GM12878 (cell line): ENCODE results near the gene NPBWR2. TPM values are rescaled to one million over a fixed set of nuclear protein-coding genes. Genes with fewer than 3 reads are reported as not detected.

ENCODE experiments used
- ATAC-seq: fragments of 200-7000 bp; cut with Tn5 transposase; 3 replicates; pipeline ENCODE4 v1.9.1; 2020; ENCODE audit warnings: mild to moderate bottlenecking, moderate library complexity
- BruUV-seq: library from RNA; stranded (reverse); fragments of 400-500 nt; replicated peaks from 2 replicates; lab custom pipeline; 2021; lab: Mats Ljungman, UMichigan
- CTCF ChIA-PET: fragments of 300-600 bp; sonication (Branson Sonifier 250); formaldehyde crosslinking; extraction: SDS; loops from one replicate; lab custom pipeline; 2021; ENCODE audit warnings: inconsistent platforms; lab: Yijun Ruan, JAX
- POLR2A ChIA-PET: fragments of 350-600 bp; formaldehyde crosslinking; extraction: SDS; loops from one replicate; lab custom pipeline; 2021; ENCODE audit warnings: inconsistent platforms; lab: Charles Lee
- RAD21 ChIA-PET: fragments of 300-600 bp; sonication (Branson Sonifier 250); formaldehyde crosslinking; loops from one replicate; lab custom pipeline; 2023; ENCODE audit warnings: antibody characterized with exemption; ENCODE audit not compliant: unreplicated experiment; lab: Charles Lee
- SMC1A ChIA-PET: fragments of 300-600 bp; sonication (Branson Sonifier 250); formaldehyde crosslinking; loops from one replicate; lab custom pipeline; 2023; ENCODE audit not compliant: unreplicated experiment, uncharacterized antibody; lab: Charles Lee
- DNase-seq: peaks from one replicate; pipeline ENCODE4 v3.0.0-alpha.2; 2011; ENCODE audit warnings: low read depth, low spot score
- FAIRE-seq: peaks from 3 replicates; lab custom pipeline; 2011; peaks lifted over from hg19 to GRCh38; lab: Jason Lieb, UNC
- H2AFZ ChIP-seq: 2 replicates; pipeline ENCODE4 v1.6.0; 2011; ENCODE audit warnings: low read depth, low read length, control low read depth; ENCODE audit not compliant: control insufficient read depth
- H3K27ac ChIP-seq: 2 replicates; pipeline ENCODE4 v1.5.1; 2011; ENCODE audit warnings: control low read depth; ENCODE audit not compliant: control insufficient read depth, insufficient read depth
- H3K27me3 ChIP-seq, 2 experiments: replicated peaks in 1 of 2; 2 replicates each; pipeline versions ENCODE4 v1.6.0 to v1.6.1; 2011; ENCODE audit warnings: low read length in 1 of 2; ENCODE audit not compliant: control insufficient read depth in 2 of 2, insufficient read depth in 2 of 2
- H3K36me3 ChIP-seq, 2 experiments: 2 replicates each; pipeline ENCODE4 v1.5.1; 2011; ENCODE audit warnings: low read length in 1 of 2; ENCODE audit not compliant: control insufficient read depth in 2 of 2, insufficient read depth in 2 of 2
- H3K4me1 ChIP-seq: 2 replicates; pipeline ENCODE4 v1.6.1; 2011; ENCODE audit warnings: mild to moderate bottlenecking, low read length, moderate library complexity, mixed read lengths; ENCODE audit not compliant: control insufficient read depth, insufficient read depth
- H3K4me2 ChIP-seq: 2 replicates; pipeline ENCODE4 v1.6.0; 2011; ENCODE audit warnings: control low read depth; ENCODE audit not compliant: control insufficient read depth, insufficient read depth
- H3K4me3 ChIP-seq: fragments of 200-600 bp; sonication (generic); 2 replicates; pipeline ENCODE4 v1.5.1; 2016
- H3K79me2 ChIP-seq: 2 replicates; pipeline ENCODE4 v1.6.0; 2011; ENCODE audit warnings: low read length; ENCODE audit not compliant: control insufficient read depth, insufficient read depth
- H3K9ac ChIP-seq: 2 replicates; pipeline ENCODE4 v1.8.0; 2011; ENCODE audit warnings: low read length, control low read depth, mixed read lengths; ENCODE audit not compliant: control insufficient read depth, insufficient read depth
- H3K9me3 ChIP-seq: replicated peaks from 3 replicates; pipeline ENCODE4 v1.5.1; 2011; ENCODE audit warnings: mild to moderate bottlenecking, low read length; ENCODE audit not compliant: control insufficient read depth, insufficient read depth
- H4K20me1 ChIP-seq: 2 replicates; pipeline ENCODE4 v1.6.0; 2011; ENCODE audit not compliant: control insufficient read depth, insufficient read depth
- CBX5 ChIP-seq: sonication (generic); IDR thresholded peaks from 2 replicates; pipeline ENCODE4 v1.6.1; 2016; ENCODE audit warnings: low read depth, moderate library complexity, mild to moderate bottlenecking, inconsistent platforms
- GABPA ChIP-seq: IDR thresholded peaks from 2 replicates; pipeline ENCODE4 v1.6.1; 2014; ENCODE audit warnings: antibody characterized with exemption, low read depth, mild to moderate bottlenecking, inconsistent platforms
- MEF2B ChIP-seq: fragments of 450-650 bp; IDR thresholded peaks from 2 replicates; pipeline ENCODE4 v1.6.1; 2018; ENCODE audit warnings: mild to moderate bottlenecking, moderate library complexity; ENCODE audit not compliant: partially characterized antibody, poor library complexity, severe bottlenecking
- NR2F1 ChIP-seq: fragments of 450-650 bp; conservative IDR thresholded peaks from 2 replicates; pipeline ENCODE4 v1.6.1; 2017; ENCODE audit warnings: mild to moderate bottlenecking
- POLR2AphosphoS5 ChIP-seq: IDR thresholded peaks from 2 replicates; pipeline ENCODE4 v1.6.1; 2011; ENCODE audit warnings: mild to moderate bottlenecking, low read length, inconsistent platforms
- SMAD1 ChIP-seq: fragments of 450-650 bp; IDR thresholded peaks from 2 replicates; pipeline ENCODE4 v1.6.1; 2018; ENCODE audit warnings: mild to moderate bottlenecking, low read depth; ENCODE audit not compliant: partially characterized antibody
- SPI1 ChIP-seq: IDR thresholded peaks from 2 replicates; pipeline ENCODE4 v1.6.1; 2011; ENCODE audit warnings: low read depth, mild to moderate bottlenecking, low read length, moderate library complexity, borderline replicate concordance; ENCODE audit not compliant: insufficient read depth
- ZNF274 ChIP-seq: IDR thresholded peaks from one replicate; pipeline ENCODE4 v1.8.0; 2011; ENCODE audit not compliant: insufficient read length, insufficient read depth
- WGBS: methylation state at CpG from one replicate; pipeline ENCODE4 v1.1.6; 2016; ENCODE audit warnings: low lambda C conversion rate; ENCODE audit not compliant: insufficient replicate concordance, insufficient coverage; ENCODE audit errors: missing lambda C conversion rate; 5-methylcytosine and 5-hydroxymethylcytosine counted together
- in situ Hi-C: fragments of 300-500 bp; cut with MboI; formaldehyde crosslinking; loops from 9 replicates; pipeline ENCODE4 v1.14.3; 2018; ENCODE audit warnings: mixed read lengths
- intact Hi-C: fragments of 100-400 bp; cut with micrococcal nuclease; formaldehyde crosslinking; loops from one replicate; pipeline ENCODE4 v1.14.2; 2022; ENCODE audit not compliant: unreplicated experiment
- polyA plus RNA-seq, 11 experiments: library from polyadenylated mRNA; depleted of rRNA in 4 of 11; unstranded in 6 of 11; stranded (reverse) in 5 of 11; fragments of >200 nt; fragmentation: Nextera tagmentation in 4 of 11; fragmentation: Illumina TruSeq in 1 of 11; extraction: Ambion mirVana in 4 of 11; extraction: Trizol in 1 of 11; gene quantifications; 1 replicate in 1 of 11; 2 replicates in 10 of 11; pipeline versions ENCODE4 v1.2.1 to v1.2.3, GENCODE V29; 2011 to 2016; ENCODE audit warnings: inconsistent platforms in 2 of 11, missing spikeins in 2 of 11, low read depth in 1 of 11
- total RNA-seq, 4 experiments: library from RNA; depleted of rRNA in 3 of 4; stranded (reverse); fragments of >200 nt in 3 of 4; fragmentation: Illumina TruSeq in 1 of 4; extraction: Trizol in 1 of 4; gene quantifications; 2 replicates each; pipeline versions ENCODE4 v1.2.1 to v1.2.3, GENCODE V29; 2013 to 2021
- TF ChIP-seq, protein P1 (sequence below): fragments of 450-650 bp; formaldehyde crosslinking; IDR thresholded peaks from 2 replicates; pipeline ENCODE4 v1.4.0; 2022; ENCODE audit warnings: mild to moderate bottlenecking, moderate library complexity

NPBWR2 gene
- total and polyA plus RNA-seq, 10 of the 15 experiments (the other 5 are each of a cell fraction or from before 2014, with no cell fraction given) = not detected

DNA sequence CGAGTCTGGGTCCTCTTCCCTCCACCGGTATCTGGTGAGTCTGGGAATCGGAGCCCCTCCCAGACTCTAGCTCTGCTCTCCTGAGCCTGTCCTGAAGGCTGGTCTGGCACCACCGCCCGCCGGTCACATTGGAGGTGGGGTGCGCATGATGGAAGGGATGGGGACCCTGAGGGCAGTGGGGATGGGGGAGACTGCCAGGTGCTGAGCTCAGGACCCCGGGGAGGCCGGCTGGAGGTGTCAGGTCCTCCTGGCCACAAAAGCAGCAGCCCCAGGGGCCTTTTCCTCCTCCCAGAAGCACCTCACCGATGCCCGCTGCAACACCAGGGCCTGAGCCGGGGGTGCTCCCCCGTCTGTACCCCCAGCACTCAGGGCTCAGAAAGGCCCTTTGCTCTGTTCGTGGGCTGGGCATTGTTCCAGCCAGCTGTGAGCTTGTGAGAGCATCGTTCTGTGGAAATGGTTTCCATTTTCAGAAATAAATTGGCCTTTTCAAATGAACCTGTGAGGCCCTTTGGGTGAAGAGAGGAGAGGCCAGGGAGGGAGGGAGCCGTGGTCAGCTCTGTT lies 2.5 kb upstream of the NPBWR2 start (continued):
- TF ChIP-seq, protein P1, sequence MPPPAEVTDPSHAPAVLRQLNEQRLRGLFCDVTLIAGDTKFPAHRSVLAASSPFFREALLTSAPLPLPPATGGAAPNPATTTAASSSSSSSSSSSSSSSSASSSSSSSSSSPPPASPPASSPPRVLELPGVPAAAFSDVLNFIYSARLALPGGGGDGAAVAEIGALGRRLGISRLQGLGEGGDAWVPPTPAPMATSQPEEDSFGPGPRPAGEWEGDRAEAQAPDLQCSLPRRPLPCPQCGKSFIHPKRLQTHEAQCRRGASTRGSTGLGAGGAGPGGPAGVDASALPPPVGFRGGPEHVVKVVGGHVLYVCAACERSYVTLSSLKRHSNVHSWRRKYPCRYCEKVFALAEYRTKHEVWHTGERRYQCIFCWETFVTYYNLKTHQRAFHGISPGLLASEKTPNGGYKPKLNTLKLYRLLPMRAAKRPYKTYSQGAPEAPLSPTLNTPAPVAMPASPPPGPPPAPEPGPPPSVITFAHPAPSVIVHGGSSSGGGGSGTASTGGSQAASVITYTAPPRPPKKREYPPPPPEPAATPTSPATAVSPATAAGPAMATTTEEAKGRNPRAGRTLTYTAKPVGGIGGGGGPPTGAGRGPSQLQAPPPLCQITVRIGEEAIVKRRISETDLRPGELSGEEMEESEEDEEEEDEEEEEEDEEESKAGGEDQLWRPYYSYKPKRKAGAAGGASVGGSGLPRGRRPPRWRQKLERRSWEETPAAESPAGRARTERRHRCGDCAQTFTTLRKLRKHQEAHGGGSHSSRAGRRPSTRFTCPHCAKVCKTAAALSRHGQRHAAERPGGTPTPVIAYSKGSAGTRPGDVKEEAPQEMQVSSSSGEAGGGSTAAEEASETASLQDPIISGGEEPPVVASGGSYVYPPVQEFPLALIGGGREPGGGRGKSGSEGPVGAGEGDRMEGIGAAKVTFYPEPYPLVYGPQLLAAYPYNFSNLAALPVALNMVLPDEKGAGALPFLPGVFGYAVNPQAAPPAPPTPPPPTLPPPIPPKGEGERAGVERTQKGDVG (CRISPR knock-in tag) = no peak
- TF ChIP-seq SMAD1 (no peak), POLR2AphosphoS5 (no peak), CBX5 (no peak), GABPA (no peak)
- TF ChIP-seq, all 136 proteins: peak for 0

- ChIA-PET CTCF (interaction anchor here (1.0 to 4.6 kb wide), 3 partner anchors 12 to 129 kb away, joined by 3 to 23 read pairs (median 10); partner anchors contain the start of gene LKAAEAR1), POLR2A (interaction anchor here (1.0 to 1.7 kb wide), 2 partner anchors 11 to 30 kb away, joined by 5 read pairs; partner anchors contain the start of genes OPRL1 and RGS19)
- no peak for DNase-seq
- no peak for ATAC-seq
- Histone ChIP-seq H3K4me2 (no peak overlapping the region), H3K4me3 (no peak overlapping the region), H3K9me3 (no peaks in the 10 kb centered on the region), H3K4me1 (no peaks in the 10 kb centered on the region; the same call in 1 of the 2 replicates)
- in situ Hi-C loops = no loop called here
- peak; percentile 66; the same call in 1 of the 2 replicates for TF ChIP-seq NR2F1
- peak; percentile 46 for TF ChIP-seq MEF2B
- no peak for TF ChIP-seq ZNF274
- no peak for TF ChIP-seq SPI1
- TF ChIP-seq, all 136 proteins: peak for 2
- H2AFZ ChIP-seq = no peak overlapping the region
- no peaks in the 10 kb centered on the region for H3K79me2 ChIP-seq
- H3K27ac ChIP-seq = no peak overlapping the region
- no peaks in the 10 kb centered on the region for H3K36me3 ChIP-seq
- H3K9ac ChIP-seq = no peak overlapping the region
- intact Hi-C loops = no loop called here
- 34% methylated on average over 25 of the region's 26 CpGs for WGBS
- RAD21 ChIA-PET = interaction anchor here (0.9 to 4.9 kb wide), 4 partner anchors 9 to 69 kb away, joined by 3 to 16 read pairs (median 6); partner anchors contain the start of gene LKAAEAR1
- H3K27me3 ChIP-seq = peaks cover 0 to 3% of the 10 kb centered on the region in 2 experiments; a peak in 2 of 4 replicates
- no peaks in the 10 kb centered on the region for H4K20me1 ChIP-seq
- no peak for FAIRE-seq
- BruUV-seq = no TSS peak
- SMC1A ChIA-PET = interaction anchor here (1.2 to 1.7 kb wide), 3 partner anchors 10 to 31 kb away, joined by 3 to 5 read pairs (median 4); no protein-coding TSS in a partner anchor
Measured at GRCh38 chr20:64108731-64109681, 1.6 kb upstream of the NPBWR2 start.
